Fibroblast of pulmonary artery (primary cell): ENCODE results near the gene STK10.
"Not testable (repeated sequence)": the region's sequence is repeated elsewhere in the genome, so short reads cannot be mapped to it uniquely, and the experiment has no call there.

Source experiments
- DNase-seq: peaks from one replicate; pipeline ENCODE4 v3.0.0-alpha.2; 2010; ENCODE audit warnings: low read depth
- H3K4me3 ChIP-seq: replicated peaks from 2 replicates; pipeline ENCODE4 v1.5.1; 2011; ENCODE audit warnings: low read depth, mild to moderate bottlenecking, control low read depth, low read length, moderate library complexity
- TF ChIP-seq, protein P1 (sequence below): IDR thresholded peaks from 2 replicates; pipeline ENCODE4 v1.5.1; 2011; ENCODE audit warnings: mild to moderate bottlenecking, control low read depth, low read length, inconsistent platforms; ENCODE audit errors: missing control alignments

STK10 gene

DNA sequence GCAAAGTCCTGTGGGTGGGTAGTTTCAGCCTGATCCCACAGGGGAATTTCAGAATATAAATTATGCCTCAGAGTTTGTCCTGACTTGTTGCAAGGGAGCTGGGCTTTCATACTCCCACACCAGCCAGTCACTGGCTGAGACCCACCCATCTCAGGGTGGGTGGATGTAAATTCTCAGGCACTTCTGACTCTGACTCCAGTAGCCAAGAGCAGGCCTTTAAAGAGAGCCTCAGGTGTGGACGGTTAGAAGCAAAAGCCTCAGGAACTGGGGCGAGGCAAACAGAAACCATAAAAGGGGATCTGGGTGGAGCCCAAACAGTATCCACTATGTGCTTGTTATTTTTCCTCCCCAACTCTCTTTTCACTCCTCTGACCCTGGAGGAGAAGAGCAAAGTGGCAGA lies 153.0 kb downstream of the STK10 start:
- TF ChIP-seq, protein P1, sequence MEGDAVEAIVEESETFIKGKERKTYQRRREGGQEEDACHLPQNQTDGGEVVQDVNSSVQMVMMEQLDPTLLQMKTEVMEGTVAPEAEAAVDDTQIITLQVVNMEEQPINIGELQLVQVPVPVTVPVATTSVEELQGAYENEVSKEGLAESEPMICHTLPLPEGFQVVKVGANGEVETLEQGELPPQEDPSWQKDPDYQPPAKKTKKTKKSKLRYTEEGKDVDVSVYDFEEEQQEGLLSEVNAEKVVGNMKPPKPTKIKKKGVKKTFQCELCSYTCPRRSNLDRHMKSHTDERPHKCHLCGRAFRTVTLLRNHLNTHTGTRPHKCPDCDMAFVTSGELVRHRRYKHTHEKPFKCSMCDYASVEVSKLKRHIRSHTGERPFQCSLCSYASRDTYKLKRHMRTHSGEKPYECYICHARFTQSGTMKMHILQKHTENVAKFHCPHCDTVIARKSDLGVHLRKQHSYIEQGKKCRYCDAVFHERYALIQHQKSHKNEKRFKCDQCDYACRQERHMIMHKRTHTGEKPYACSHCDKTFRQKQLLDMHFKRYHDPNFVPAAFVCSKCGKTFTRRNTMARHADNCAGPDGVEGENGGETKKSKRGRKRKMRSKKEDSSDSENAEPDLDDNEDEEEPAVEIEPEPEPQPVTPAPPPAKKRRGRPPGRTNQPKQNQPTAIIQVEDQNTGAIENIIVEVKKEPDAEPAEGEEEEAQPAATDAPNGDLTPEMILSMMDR: no peak
- DNase-seq: no peak
- H3K4me3 ChIP-seq: no peak overlapping the region

DNA sequence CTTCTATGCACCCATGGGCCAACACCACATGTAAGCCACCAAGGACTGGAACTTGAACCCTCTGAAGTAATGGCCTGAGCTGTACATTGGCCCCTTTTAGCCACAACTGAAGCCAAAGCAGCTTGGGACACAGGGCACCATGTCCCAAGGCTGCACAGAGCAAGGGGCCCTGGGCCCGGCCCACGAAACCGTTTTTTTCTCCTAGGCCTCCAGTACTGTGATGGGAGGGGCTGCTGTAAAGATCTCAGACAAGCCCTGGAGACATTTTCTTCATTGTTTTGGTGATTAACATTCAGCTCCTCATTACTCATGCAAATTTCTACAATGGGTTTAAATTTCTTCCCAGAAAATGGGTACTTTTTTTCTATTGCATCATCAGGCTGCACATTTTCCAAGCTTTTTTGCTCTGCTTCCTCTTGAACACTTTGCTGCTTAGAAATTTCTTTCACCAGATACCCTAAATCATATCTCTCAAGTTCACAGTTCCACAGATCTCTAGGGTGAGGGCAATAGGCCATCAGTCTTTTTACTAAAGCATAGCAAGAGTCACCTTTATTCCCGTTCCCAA lies 156.0 kb downstream of the STK10 start:
- DNase-seq: no peak
- TF ChIP-seq, protein P1: no peak
- no peak overlapping the region for H3K4me3 ChIP-seq

DNA sequence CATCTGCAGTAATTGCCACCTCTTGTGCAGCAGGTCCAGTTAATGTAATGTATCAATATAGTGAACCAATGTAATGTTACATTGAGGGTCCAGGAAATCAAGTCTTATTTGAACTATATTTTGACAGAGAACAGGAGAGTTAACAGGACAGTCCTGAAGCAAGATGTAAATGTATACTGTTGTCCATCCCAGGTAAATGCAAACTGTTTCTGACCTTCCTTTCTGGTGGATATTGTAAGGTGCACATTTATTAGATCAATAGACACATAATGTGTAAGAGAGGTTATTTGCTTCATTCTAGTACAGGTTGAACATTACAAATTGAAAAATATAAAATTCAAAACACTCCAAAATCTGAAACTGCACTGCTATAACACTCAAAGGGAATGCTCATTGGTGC lies 158.1 kb downstream of the STK10 start:
- no peak for DNase-seq
- H3K4me3 ChIP-seq: no peak overlapping the region
- TF ChIP-seq, protein P1: no peak

DNA sequence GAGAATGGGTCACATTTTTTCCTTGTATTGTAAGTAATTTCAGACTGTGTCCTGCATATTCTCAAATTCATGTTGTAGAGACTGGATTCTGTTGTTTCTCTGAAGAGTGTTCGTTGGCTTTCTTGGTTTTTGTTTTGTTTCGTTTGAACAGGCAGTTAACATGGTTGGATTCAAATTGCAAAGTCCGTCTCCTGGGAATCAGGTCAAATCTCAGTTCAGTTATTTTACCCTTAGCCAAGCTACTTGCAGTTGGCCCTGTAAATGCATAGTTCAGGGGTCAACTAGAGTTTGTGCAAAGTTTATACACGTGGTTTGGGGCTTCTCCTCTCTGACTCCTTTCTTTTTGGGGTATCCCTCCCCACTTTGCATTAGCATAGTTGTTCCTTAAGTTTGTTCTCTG lies 159.9 kb downstream of the STK10 start:
- H3K4me3 ChIP-seq: no peak overlapping the region
- no peak for DNase-seq
- TF ChIP-seq, protein P1: no peak

DNA sequence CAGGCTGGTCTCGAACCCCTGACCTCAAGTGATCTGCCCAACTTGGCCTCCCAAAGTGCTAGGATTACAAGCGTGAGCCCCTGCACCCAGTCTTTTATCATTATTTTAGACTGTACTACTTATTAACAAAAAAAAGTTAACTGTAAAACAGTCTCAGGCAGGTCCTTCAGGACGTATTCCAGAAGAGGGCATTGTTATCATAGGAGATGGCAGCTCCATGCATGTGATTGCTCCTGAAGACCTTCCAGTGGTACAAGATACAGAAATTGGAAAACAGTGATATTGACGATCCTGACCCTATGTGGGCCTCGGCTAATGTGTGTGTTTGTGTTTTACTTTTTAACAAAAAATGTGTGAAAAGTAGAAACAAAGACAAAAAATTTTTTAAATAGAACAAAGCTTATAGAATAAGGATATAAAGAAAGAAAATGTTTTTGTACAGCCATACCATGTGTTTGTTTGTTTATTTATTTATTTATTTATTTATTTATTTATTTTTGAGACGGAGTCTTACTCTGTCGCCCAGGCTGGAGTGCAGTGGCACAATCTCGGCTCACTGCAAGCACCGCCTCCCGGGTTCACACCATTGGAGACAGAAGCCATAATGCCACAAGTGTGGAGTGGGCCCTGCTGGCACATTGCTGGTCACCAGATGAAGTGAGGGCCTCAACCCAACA lies 167.8 kb downstream of the STK10 start:
- DNase-seq: peak; percentile 45
- TF ChIP-seq, protein P1: peak; percentile 18
- not testable (repeated sequence) for H3K4me3 ChIP-seq

DNA sequence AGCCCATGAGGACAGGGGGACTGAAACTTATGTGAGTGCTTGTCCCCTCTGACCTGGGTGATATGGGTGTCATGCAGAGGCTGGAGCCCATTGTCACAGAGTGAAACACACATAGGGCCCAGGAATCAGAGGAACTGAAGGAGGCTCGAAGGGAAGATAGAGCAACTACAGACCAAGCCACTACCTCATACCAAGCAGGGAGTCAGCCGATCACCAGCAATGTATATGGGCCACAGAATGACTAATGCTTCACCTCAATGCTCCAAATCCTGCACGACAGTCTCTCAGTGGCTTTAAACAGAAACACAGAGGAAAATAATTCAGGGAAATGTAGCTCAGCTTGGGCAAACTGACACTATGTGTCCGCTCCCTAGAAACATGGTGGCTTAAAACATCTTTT lies 172.7 kb downstream of the STK10 start:
- H3K4me3 ChIP-seq: no peak overlapping the region
- no peak for DNase-seq
- TF ChIP-seq, protein P1: no peak

DNA sequence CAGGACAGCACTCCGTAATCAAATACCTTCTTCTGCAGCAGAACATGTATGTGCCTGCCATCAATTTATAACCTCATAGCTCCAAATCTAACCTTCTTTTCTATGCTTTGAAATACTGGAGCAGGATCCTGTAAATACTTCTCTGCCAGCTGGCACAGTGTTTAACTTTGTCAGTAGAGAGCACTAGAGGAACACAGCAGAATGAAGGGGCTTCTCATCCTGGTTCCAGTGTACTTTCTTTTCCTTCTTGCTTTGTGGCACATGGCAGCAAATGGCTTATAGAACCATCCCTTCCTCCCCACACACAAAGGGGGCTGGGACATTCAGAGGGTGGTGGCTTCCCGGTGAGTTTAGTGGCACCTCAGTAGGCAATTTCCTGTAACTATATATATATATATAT lies 177.7 kb downstream of the STK10 start:
- peak; percentile 69 for DNase-seq
- H3K4me3 ChIP-seq: no peak overlapping the region
- TF ChIP-seq, protein P1: peak; percentile 45
